GM23338 (cell line): ENCODE results near the gene EFNB2. TPM values are rescaled to one million over a fixed set of nuclear protein-coding genes. Genes with fewer than 3 reads are reported as not detected.

ENCODE experiments used
- ATAC-seq: fragments of 200-7000 bp; cut with Tn5 transposase; 3 replicates; pipeline ENCODE4 v1.9.1; 2020
- DNase-seq: peaks from one replicate; pipeline ENCODE4 v3.0.0-alpha.2; 2015; ENCODE audit warnings: low spot score
- H2AFZ ChIP-seq: fragments of 200-600 bp; sonication (generic); 2 replicates; pipeline ENCODE4 v1.8.0; 2016; ENCODE audit warnings: antibody characterized with exemption, mild to moderate bottlenecking, moderate library complexity
- H3F3A ChIP-seq: fragments of 200-600 bp; sonication (generic); replicated peaks from 2 replicates; pipeline ENCODE4 v1.8.0; 2017; ENCODE audit warnings: antibody characterized with exemption, mixed run types, low read depth
- H3K27ac ChIP-seq: fragments of 200-600 bp; sonication (generic); 2 replicates; pipeline ENCODE4 v1.6.1; 2016; ENCODE audit warnings: low read depth
- H3K27me3 ChIP-seq: fragments of 200-600 bp; sonication (generic); 2 replicates; pipeline ENCODE4 v1.8.0; 2016; ENCODE audit warnings: mild to moderate bottlenecking, mixed run types, moderate library complexity; ENCODE audit not compliant: insufficient read depth
- H3K36me3 ChIP-seq: fragments of 200-600 bp; sonication (generic); 2 replicates; pipeline ENCODE4 v1.8.0; 2016; ENCODE audit warnings: mild to moderate bottlenecking; ENCODE audit not compliant: insufficient read depth
- H3K4me1 ChIP-seq: fragments of 200-600 bp; sonication (generic); 2 replicates; pipeline ENCODE4 v1.8.0; 2016; ENCODE audit warnings: mild to moderate bottlenecking, moderate library complexity; ENCODE audit not compliant: insufficient read depth
- H3K4me2 ChIP-seq: fragments of 200-600 bp; sonication (generic); 2 replicates; pipeline ENCODE4 v1.7.1; 2017; ENCODE audit warnings: mixed run types
- H3K4me3 ChIP-seq: fragments of 200-600 bp; sonication (generic); 2 replicates; pipeline ENCODE4 v1.6.1; 2016; ENCODE audit warnings: mixed run types
- H3K79me2 ChIP-seq: fragments of 200-600 bp; sonication (generic); replicated peaks from 2 replicates; pipeline ENCODE4 v1.8.0; 2017; ENCODE audit warnings: mild to moderate bottlenecking; ENCODE audit not compliant: insufficient read depth
- H3K9me2 ChIP-seq: fragments of 200-600 bp; sonication (generic); 2 replicates; pipeline ENCODE4 v1.8.0; 2017; ENCODE audit not compliant: insufficient read depth
- H4K20me1 ChIP-seq: fragments of 200-600 bp; sonication (generic); replicated peaks from 2 replicates; pipeline ENCODE4 v1.8.0; 2017; ENCODE audit warnings: mild to moderate bottlenecking; ENCODE audit not compliant: insufficient read depth
- H3K27ac Mint-ChIP-seq: 2 replicates; pipeline ENCODE4 v1.8.0; 2020; ENCODE audit warnings: inconsistent platforms, mild to moderate bottlenecking, moderate library complexity, mixed read lengths
- H3K27me3 Mint-ChIP-seq: 3 replicates; pipeline ENCODE4 v1.8.0; 2022; ENCODE audit warnings: low read depth, mild to moderate bottlenecking, moderate library complexity, mixed read lengths, inconsistent platforms; ENCODE audit not compliant: insufficient read depth, poor library complexity
- H3K36me3 Mint-ChIP-seq: 3 replicates; pipeline ENCODE4 v1.8.0; 2021; ENCODE audit warnings: low read depth, mild to moderate bottlenecking, inconsistent platforms, moderate library complexity, mixed read lengths
- H3K4me1 Mint-ChIP-seq: 3 replicates; pipeline ENCODE4 v1.8.0; 2020; ENCODE audit warnings: mild to moderate bottlenecking, inconsistent platforms, mixed read lengths
- H3K4me3 Mint-ChIP-seq: 3 replicates; pipeline ENCODE4 v1.8.0; 2021; ENCODE audit warnings: moderate library complexity, mild to moderate bottlenecking, inconsistent platforms, mixed read lengths
- H3K9me3 Mint-ChIP-seq: 3 replicates; pipeline ENCODE4 v1.8.0; 2020; ENCODE audit warnings: moderate library complexity, mild to moderate bottlenecking, inconsistent platforms, mixed read lengths
- ETS1 ChIP-seq: IDR thresholded peaks from 2 replicates; pipeline ENCODE4 v1.6.1; 2016; ENCODE audit warnings: antibody characterized with exemption
- EZH2phosphoT487 ChIP-seq: fragments of 200-600 bp; sonication (generic); IDR thresholded peaks from one replicate; pipeline ENCODE4 v1.8.1; 2018; ENCODE audit warnings: antibody characterized with exemption; ENCODE audit not compliant: unreplicated experiment
- POLR2AphosphoS5 ChIP-seq: IDR thresholded peaks from 2 replicates; pipeline ENCODE4 v1.6.1; 2016; ENCODE audit warnings: antibody characterized with exemption, low read depth
- STAT1 ChIP-seq: IDR thresholded peaks from one replicate; pipeline ENCODE4 v1.6.1; 2016; ENCODE audit warnings: antibody characterized with exemption; ENCODE audit not compliant: unreplicated experiment
- ZNF331 ChIP-seq: fragments of 250-450 bp; sonication (Bioruptor Pico); IDR thresholded peaks from 2 replicates; pipeline ENCODE4 v1.5.0; 2020; ENCODE audit warnings: low read depth, mild to moderate bottlenecking, moderate library complexity
- polyA plus RNA-seq: library from polyadenylated mRNA; unstranded; fragments of >200 nt; fragmentation: Nextera tagmentation; extraction: Ambion mirVana; gene quantifications from 2 replicates; pipeline ENCODE4 v1.2.1, GENCODE V29; 2016
- total RNA-seq: library from RNA; depleted of rRNA; stranded (reverse); fragments of >200 nt; shearing (Covaris generic); gene quantifications from 2 replicates; pipeline ENCODE4 v1.2.3, GENCODE V29; 2014
- TF ChIP-seq, protein P1 (sequence below): fragments of 250-450 bp; sonication (Bioruptor Pico); IDR thresholded peaks from 2 replicates; pipeline ENCODE4 v1.5.0; 2020; ENCODE audit warnings: mild to moderate bottlenecking, moderate library complexity
- TF ChIP-seq, protein P2 (sequence below), 2 experiments: fragments of 200-600 bp in 1 of 2; sonication (generic) in 1 of 2; conservative IDR thresholded peaks; 2 replicates each; pipeline versions ENCODE4 v1.5.1 to v1.6.1; 2016 to 2017; ENCODE audit warnings: antibody characterized with exemption in 2 of 2, low read depth in 2 of 2, mild to moderate bottlenecking in 2 of 2, moderate library complexity in 1 of 2
- TF ChIP-seq, protein P3 (sequence below): IDR thresholded peaks from one replicate; pipeline ENCODE4 v1.6.1; 2018; ENCODE audit warnings: antibody characterized with exemption; ENCODE audit not compliant: unreplicated experiment

The EFNB2 gene
- total and polyA plus RNA-seq, 2 experiments from 2014 or later: 5.7 to 10.9 TPM

GRCh38 chr13:106499113-106499512 is 36.3 kb downstream of the EFNB2 start:
- peaks cover 40% of the 10 kb centered on the region for H3K79me2 ChIP-seq
- H3K4me1 ChIP-seq: peaks cover 46% of the 10 kb centered on the region
- no peak overlapping the region for H3K27ac ChIP-seq
- H3K27me3 ChIP-seq: no peaks in the 10 kb centered on the region
- Mint-ChIP-seq H3K4me3 (no peak overlapping the region), H3K27me3 (peaks cover 1% of the 10 kb centered on the region), H3K4me1 (peaks cover 49% of the 10 kb centered on the region), H3K9me3 (no peaks in the 10 kb centered on the region), H3K36me3 (peaks cover 4% of the 10 kb centered on the region), H3K27ac (peak overlapping the region; percentile 91)
- no peaks in the 10 kb centered on the region for H4K20me1 ChIP-seq
- no peaks in the 10 kb centered on the region for H3F3A ChIP-seq
- H3K4me2 ChIP-seq: peak overlapping the region; percentile 6; the same call in 1 of the 2 replicates
- TF ChIP-seq STAT1 (no peak), ZNF331 (CRISPR knock-in tag) (no peak), ETS1 (no peak), EZH2phosphoT487 (no peak), POLR2AphosphoS5 (no peak)
- TF ChIP-seq, protein P1, sequence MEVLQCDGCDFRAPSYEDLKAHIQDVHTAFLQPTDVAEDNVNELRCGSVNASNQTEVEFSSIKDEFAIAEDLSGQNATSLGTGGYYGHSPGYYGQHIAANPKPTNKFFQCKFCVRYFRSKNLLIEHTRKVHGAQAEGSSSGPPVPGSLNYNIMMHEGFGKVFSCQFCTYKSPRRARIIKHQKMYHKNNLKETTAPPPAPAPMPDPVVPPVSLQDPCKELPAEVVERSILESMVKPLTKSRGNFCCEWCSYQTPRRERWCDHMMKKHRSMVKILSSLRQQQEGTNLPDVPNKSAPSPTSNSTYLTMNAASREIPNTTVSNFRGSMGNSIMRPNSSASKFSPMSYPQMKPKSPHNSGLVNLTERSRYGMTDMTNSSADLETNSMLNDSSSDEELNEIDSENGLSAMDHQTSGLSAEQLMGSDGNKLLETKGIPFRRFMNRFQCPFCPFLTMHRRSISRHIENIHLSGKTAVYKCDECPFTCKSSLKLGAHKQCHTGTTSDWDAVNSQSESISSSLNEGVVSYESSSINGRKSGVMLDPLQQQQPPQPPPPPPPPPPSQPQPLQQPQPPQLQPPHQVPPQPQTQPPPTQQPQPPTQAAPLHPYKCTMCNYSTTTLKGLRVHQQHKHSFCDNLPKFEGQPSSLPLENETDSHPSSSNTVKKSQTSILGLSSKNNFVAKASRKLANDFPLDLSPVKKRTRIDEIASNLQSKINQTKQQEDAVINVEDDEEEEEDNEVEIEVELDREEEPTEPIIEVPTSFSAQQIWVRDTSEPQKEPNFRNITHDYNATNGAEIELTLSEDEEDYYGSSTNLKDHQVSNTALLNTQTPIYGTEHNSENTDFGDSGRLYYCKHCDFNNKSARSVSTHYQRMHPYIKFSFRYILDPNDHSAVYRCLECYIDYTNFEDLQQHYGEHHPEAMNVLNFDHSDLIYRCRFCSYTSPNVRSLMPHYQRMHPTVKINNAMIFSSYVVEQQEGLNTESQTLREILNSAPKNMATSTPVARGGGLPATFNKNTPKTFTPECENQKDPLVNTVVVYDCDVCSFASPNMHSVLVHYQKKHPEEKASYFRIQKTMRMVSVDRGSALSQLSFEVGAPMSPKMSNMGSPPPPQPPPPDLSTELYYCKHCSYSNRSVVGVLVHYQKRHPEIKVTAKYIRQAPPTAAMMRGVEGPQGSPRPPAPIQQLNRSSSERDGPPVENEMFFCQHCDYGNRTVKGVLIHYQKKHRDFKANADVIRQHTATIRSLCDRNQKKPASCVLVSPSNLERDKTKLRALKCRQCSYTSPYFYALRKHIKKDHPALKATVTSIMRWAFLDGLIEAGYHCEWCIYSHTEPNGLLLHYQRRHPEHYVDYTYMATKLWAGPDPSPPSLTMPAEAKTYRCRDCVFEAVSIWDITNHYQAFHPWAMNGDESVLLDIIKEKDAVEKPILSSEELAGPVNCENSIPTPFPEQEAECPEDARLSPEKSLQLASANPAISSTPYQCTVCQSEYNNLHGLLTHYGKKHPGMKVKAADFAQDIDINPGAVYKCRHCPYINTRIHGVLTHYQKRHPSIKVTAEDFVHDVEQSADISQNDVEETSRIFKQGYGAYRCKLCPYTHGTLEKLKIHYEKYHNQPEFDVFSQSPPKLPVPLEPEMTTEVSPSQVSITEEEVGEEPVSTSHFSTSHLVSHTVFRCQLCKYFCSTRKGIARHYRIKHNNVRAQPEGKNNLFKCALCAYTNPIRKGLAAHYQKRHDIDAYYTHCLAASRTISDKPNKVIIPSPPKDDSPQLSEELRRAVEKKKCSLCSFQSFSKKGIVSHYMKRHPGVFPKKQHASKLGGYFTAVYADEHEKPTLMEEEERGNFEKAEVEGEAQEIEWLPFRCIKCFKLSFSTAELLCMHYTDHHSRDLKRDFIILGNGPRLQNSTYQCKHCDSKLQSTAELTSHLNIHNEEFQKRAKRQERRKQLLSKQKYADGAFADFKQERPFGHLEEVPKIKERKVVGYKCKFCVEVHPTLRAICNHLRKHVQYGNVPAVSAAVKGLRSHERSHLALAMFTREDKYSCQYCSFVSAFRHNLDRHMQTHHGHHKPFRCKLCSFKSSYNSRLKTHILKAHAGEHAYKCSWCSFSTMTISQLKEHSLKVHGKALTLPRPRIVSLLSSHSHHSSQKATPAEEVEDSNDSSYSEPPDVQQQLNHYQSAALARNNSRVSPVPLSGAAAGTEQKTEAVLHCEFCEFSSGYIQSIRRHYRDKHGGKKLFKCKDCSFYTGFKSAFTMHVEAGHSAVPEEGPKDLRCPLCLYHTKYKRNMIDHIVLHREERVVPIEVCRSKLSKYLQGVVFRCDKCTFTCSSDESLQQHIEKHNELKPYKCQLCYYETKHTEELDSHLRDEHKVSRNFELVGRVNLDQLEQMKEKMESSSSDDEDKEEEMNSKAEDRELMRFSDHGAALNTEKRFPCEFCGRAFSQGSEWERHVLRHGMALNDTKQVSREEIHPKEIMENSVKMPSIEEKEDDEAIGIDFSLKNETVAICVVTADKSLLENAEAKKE (CRISPR knock-in tag): no peak
- TF ChIP-seq, protein P2, sequence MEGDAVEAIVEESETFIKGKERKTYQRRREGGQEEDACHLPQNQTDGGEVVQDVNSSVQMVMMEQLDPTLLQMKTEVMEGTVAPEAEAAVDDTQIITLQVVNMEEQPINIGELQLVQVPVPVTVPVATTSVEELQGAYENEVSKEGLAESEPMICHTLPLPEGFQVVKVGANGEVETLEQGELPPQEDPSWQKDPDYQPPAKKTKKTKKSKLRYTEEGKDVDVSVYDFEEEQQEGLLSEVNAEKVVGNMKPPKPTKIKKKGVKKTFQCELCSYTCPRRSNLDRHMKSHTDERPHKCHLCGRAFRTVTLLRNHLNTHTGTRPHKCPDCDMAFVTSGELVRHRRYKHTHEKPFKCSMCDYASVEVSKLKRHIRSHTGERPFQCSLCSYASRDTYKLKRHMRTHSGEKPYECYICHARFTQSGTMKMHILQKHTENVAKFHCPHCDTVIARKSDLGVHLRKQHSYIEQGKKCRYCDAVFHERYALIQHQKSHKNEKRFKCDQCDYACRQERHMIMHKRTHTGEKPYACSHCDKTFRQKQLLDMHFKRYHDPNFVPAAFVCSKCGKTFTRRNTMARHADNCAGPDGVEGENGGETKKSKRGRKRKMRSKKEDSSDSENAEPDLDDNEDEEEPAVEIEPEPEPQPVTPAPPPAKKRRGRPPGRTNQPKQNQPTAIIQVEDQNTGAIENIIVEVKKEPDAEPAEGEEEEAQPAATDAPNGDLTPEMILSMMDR (conservative IDR thresholded peaks at IDR 0.05; ENCODE audit: low read depth in 2 of 2): no peak
- TF ChIP-seq, protein P3, sequence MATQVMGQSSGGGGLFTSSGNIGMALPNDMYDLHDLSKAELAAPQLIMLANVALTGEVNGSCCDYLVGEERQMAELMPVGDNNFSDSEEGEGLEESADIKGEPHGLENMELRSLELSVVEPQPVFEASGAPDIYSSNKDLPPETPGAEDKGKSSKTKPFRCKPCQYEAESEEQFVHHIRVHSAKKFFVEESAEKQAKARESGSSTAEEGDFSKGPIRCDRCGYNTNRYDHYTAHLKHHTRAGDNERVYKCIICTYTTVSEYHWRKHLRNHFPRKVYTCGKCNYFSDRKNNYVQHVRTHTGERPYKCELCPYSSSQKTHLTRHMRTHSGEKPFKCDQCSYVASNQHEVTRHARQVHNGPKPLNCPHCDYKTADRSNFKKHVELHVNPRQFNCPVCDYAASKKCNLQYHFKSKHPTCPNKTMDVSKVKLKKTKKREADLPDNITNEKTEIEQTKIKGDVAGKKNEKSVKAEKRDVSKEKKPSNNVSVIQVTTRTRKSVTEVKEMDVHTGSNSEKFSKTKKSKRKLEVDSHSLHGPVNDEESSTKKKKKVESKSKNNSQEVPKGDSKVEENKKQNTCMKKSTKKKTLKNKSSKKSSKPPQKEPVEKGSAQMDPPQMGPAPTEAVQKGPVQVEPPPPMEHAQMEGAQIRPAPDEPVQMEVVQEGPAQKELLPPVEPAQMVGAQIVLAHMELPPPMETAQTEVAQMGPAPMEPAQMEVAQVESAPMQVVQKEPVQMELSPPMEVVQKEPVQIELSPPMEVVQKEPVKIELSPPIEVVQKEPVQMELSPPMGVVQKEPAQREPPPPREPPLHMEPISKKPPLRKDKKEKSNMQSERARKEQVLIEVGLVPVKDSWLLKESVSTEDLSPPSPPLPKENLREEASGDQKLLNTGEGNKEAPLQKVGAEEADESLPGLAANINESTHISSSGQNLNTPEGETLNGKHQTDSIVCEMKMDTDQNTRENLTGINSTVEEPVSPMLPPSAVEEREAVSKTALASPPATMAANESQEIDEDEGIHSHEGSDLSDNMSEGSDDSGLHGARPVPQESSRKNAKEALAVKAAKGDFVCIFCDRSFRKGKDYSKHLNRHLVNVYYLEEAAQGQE: no peak
- DNase-seq (no peak), ATAC-seq (peak; percentile 29; the same call in 2 of the 3 replicates)
- H3K36me3 ChIP-seq: no peaks in the 10 kb centered on the region
- no peak overlapping the region for H3K4me3 ChIP-seq
- H2AFZ ChIP-seq: no peak overlapping the region
- H3K9me2 ChIP-seq: no peaks in the 10 kb centered on the region
